ENCODE results near the gene TWF1. TPM values are rescaled to one million over a fixed set of nuclear protein-coding genes. Genes with fewer than 3 reads are reported as not detected.
"Not testable (repeated sequence)": the region's sequence is repeated elsewhere in the genome, so short reads cannot be mapped to it uniquely, and the experiment has no call there.

The TWF1 gene
- total RNA-seq, 2 donors from 2014 or later = 18.8 to 45.4 TPM

DNA sequence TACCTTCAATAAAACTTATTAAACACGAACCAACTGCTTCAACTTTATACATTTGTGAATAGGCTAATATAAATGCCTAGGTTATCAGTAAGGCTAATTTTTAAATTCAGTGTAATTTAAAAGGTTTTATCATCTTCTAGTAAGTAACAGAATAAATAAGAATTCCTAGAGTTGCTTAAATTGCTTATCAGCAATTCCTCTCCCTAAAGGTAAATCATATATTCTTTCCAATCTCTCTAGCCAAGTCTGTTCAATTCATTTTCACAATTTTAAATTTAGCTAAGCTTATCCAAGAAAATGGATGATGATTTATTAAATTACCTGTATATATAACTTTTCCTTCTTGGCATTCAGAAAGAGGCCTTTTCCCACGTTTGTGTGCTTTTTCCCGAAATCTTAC is 52.1 kb downstream of the TWF1 start:
- DNase-seq = no peak
- no peak overlapping the region for H3K4me3 ChIP-seq
- intact Hi-C loops (cut with DNase I) = no loop called here
- no peak overlapping the region for H3K27ac ChIP-seq
- ATAC-seq = no peak
- 86 to 88% methylated on average over 3 of the region's 3 CpGs for WGBS, 2 donors
- TF ChIP-seq, protein P1, sequence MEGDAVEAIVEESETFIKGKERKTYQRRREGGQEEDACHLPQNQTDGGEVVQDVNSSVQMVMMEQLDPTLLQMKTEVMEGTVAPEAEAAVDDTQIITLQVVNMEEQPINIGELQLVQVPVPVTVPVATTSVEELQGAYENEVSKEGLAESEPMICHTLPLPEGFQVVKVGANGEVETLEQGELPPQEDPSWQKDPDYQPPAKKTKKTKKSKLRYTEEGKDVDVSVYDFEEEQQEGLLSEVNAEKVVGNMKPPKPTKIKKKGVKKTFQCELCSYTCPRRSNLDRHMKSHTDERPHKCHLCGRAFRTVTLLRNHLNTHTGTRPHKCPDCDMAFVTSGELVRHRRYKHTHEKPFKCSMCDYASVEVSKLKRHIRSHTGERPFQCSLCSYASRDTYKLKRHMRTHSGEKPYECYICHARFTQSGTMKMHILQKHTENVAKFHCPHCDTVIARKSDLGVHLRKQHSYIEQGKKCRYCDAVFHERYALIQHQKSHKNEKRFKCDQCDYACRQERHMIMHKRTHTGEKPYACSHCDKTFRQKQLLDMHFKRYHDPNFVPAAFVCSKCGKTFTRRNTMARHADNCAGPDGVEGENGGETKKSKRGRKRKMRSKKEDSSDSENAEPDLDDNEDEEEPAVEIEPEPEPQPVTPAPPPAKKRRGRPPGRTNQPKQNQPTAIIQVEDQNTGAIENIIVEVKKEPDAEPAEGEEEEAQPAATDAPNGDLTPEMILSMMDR (IDR thresholded peaks at IDR 0.05) = no peak
- TF ChIP-seq POLR2A (IDR thresholded peaks at IDR 0.05) = no peak
- no peaks in the 10 kb centered on the region for H3K9me3 ChIP-seq
- H3K36me3 ChIP-seq (replicated peaks in 1 of 2; ENCODE audit: insufficient read depth in 1 of 2, low read depth in 2 of 2) = no peaks in the 10 kb centered on the region
- H3K27me3 ChIP-seq = no peaks in the 10 kb centered on the region
- peaks cover 24% of the 10 kb centered on the region for H3K4me1 ChIP-seq

DNA sequence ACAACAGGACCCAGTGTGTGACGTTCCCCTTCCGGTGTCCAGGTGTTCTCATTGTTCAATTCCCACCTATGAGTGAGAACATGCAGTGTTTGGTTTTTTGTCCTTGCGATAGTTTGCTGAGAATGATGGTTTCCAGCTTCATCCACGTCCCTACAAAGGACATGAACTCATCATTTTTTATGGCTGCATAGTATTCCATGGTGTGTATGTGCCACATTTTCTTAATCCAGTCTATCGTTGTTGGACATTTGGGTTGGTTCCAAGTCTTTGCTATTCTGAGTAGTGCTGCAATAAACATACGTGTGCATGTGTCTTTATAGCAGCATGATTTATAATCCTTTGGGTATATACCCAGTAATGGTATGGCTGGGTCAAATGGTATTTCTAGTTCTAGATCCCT is 54.8 kb downstream of the TWF1 start:
- H3K4me3 ChIP-seq; DNase-seq; H3K27me3 ChIP-seq; ATAC-seq; intact Hi-C loops (cut with DNase I); H3K9me3 ChIP-seq; H3K27ac ChIP-seq; H3K36me3 ChIP-seq (replicated peaks in 1 of 2; ENCODE audit: insufficient read depth in 1 of 2, low read depth in 2 of 2): not testable (repeated sequence)
- 93 to 95% methylated on average over 3 to 6 of the region's 6 CpGs for WGBS, 2 donors
- peaks cover 13% of the 10 kb centered on the region for H3K4me1 ChIP-seq

DNA sequence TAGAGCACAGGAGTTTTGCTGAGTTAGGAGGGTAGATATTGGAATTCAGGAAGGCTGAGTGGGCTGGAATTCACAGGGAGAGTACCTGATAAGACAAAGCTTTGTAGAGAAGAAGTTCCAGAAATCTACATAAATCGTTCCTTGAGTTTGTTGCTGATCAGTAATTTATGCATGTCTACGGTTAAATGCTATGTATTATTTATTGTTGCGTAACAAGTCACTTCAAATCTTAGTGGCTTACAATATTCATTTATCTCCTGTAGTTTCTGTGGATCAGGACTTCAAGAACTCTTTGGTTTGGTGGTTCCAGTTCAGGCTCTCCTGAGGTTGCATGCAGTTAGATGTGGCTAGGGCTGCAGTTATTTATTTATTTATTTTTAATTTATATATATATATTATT is 55.3 kb downstream of the TWF1 start:
- Histone ChIP-seq H3K4me3 (no peak overlapping the region), H3K4me1 (peaks cover 8% of the 10 kb centered on the region), H3K9me3 (no peaks in the 10 kb centered on the region), H3K27ac (no peak overlapping the region), H3K27me3 (no peaks in the 10 kb centered on the region), H3K36me3 (replicated peaks in 1 of 2; ENCODE audit: insufficient read depth in 1 of 2, low read depth in 2 of 2) (peaks cover 0 to 1% of the 10 kb centered on the region in 2 donors)
- TF ChIP-seq POLR2A (IDR thresholded peaks at IDR 0.05) = no peak
- TF ChIP-seq, protein P1 (IDR thresholded peaks at IDR 0.05) = no peak
- intact Hi-C loops (cut with DNase I) = no loop called here
- 75 to 91% methylated on average over 3 of the region's 3 CpGs for WGBS, 2 donors
- DNase-seq = no peak
- ATAC-seq = no peak

DNA sequence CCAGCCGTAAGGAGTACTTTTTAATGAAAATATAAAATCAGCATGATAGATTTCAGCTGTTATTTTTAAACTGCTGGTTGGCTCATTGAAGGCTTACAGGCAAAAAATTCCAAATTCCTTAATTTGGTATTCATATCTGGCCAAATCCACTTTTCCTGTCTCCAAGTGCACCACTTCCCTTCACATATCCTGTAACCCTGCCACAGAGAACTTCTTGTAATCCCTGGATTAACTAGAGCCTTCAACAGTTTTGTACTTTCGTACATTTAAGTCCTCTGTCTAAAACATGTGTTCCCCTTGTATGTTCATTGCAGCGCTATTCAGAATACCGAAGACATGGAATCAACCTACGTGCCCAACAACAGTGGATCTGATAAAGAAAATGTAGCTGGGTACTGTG is 57.1 kb downstream of the TWF1 start:
- Histone ChIP-seq H3K36me3 (replicated peaks in 1 of 2; ENCODE audit: insufficient read depth in 1 of 2, low read depth in 2 of 2) (peaks cover 0 to 6% of the 10 kb centered on the region in 2 donors), H3K4me3 (no peak overlapping the region), H3K9me3 (no peaks in the 10 kb centered on the region), H3K4me1 (peaks cover 6% of the 10 kb centered on the region), H3K27ac (no peak overlapping the region), H3K27me3 (no peaks in the 10 kb centered on the region)
- DNase-seq = no peak
- 97 to 100% methylated on average over 5 of the region's 5 CpGs for WGBS, 2 donors
- intact Hi-C loops (cut with DNase I) = no loop called here
- ATAC-seq = no peak
- TF ChIP-seq POLR2A (IDR thresholded peaks at IDR 0.05) = no peak
- TF ChIP-seq, protein P1 (IDR thresholded peaks at IDR 0.05) = no peak

DNA sequence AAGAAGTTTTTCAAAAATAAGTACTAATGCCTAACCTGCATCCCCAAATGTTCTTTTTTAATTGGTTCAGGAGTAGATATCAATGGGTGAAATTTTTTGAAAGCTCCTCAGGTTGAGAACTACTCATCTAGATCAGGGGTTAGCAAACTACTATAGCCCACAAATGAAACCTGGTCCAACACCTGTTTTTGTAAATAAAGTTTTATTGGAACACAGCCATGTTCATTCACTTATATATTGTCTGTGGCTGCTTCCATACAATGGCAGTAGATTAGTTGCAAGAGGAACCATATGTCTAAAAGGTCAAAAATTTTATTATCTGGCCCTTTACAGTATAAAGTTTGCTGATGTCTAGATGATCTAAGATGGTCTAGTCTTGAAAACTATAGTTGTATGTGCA is 61.3 kb downstream of the TWF1 start:
- ATAC-seq = no peak
- Histone ChIP-seq H3K27me3 (no peaks in the 10 kb centered on the region), H3K4me3 (no peak overlapping the region), H3K9me3 (no peaks in the 10 kb centered on the region), H3K27ac (no peak overlapping the region), H3K36me3 (replicated peaks in 1 of 2; ENCODE audit: insufficient read depth in 1 of 2, low read depth in 2 of 2) (peaks cover 4 to 9% of the 10 kb centered on the region in 2 donors), H3K4me1 (no peaks in the 10 kb centered on the region)
- no peak for DNase-seq
- TF ChIP-seq, protein P1 (IDR thresholded peaks at IDR 0.05) = no peak
- TF ChIP-seq POLR2A (IDR thresholded peaks at IDR 0.05) = no peak
- intact Hi-C loops (cut with DNase I) = no loop called here

Other genes with a start within 250 kb of the TWF1 start
- 10 to 100 TPM in 1 of 2 donors, 1 to 10 TPM in 1; 7.3 to 14.8 TPM for gene PUS7L, start 47.5 kb downstream of the TWF1 start, total RNA-seq
- gene IRAK4, start 47.4 kb downstream of the TWF1 start, total RNA-seq = 10 to 100 TPM; 17.5 to 33.7 TPM
- gene TMEM117, start 29.8 kb upstream of the TWF1 start, total RNA-seq = 10 to 100 TPM; 19.2 to 23.4 TPM

Measured in body of pancreas (tissue), 4 donors.